GM04504 (cell line): ENCODE measurements around the gene SPIN1.

Experiments used
- DNase-seq: peaks from one replicate; pipeline ENCODE4 v3.0.0-alpha.2; 2012; ENCODE audit warnings: low read depth

Gene SPIN1

GRCh38 chr9:88498880-88499279, 110.6 kb downstream of the SPIN1 start:
- DNase-seq = no peak

GRCh38 chr9:88501086-88501485, 112.8 kb downstream of the SPIN1 start:
- no peak for DNase-seq

- no peak for DNase-seq
Observed at GRCh38 chr9:88502552-88503034, 114.3 kb downstream of the SPIN1 start.

- no peak for DNase-seq
Observed at GRCh38 chr9:88503081-88503844, 115.0 kb downstream of the SPIN1 start.

DNA sequence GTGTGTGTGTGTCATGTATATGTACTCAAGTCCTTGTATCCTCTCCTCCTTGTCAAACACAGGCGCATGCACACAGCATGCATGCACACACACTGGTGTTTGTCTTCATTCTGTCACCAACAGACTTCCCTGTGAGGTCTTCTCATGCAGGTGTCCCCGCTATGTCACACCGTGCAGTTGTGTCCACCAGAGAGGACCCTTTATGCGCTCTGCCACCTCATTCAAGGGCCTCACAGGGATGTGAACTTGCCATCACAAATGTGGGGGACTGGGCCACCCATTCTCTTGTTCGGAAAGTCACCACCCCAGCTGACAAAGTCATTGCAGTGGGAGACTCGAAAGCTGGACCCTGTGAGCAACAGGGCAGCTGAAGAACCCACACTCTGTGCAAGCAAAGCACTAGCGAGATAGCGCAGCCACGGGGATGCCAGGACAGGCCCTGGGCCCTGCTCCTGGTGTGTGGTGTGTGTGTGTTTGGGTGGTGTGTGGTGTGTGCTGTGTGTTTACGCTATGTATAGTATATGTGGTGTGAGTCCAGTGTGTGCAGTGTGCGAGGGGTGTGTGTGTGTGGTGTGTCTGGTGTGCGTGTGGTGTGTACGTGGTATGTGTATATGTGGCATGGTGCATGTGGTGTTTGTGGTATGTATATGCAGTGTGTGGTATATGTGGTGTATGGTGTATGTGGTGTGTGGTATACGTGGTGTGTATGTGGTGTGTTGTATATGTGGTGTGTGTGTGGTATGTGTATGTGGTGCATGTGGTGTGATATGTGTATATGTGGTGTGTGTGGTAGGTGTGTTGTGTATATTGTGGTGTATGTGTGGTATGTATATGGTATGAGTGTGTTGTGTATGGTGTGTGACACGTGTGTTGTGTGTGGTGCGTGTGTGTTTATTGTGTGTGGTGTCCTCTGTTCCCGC, 115.9 kb downstream of the SPIN1 start:
- DNase-seq = no peak

- DNase-seq = no peak
Observed at GRCh38 chr9:88508326-88508725, 120.1 kb downstream of the SPIN1 start.

DNA sequence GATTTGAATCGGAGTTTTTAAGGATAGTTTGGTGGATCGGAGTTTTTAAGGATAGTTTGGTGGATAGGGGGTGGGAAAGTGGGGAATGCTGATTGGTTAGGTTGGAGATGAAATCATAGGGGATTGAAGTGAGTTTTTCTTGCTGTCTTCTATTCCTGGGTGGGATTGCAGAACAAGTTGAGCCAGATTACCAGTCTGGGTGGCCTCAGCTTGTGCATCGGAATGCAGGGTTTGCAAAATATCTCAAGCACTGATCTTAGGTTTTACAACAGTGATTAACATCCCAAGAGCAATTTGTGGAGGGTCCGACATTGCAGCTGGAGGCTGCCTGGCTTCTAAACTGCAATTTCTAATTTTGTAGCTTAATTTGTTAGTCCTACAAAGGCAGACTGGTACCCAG, 123.7 kb downstream of the SPIN1 start:
- DNase-seq = no peak

GRCh38 chr9:88514247-88514646, 126.0 kb downstream of the SPIN1 start:
- DNase-seq = no peak

DNA sequence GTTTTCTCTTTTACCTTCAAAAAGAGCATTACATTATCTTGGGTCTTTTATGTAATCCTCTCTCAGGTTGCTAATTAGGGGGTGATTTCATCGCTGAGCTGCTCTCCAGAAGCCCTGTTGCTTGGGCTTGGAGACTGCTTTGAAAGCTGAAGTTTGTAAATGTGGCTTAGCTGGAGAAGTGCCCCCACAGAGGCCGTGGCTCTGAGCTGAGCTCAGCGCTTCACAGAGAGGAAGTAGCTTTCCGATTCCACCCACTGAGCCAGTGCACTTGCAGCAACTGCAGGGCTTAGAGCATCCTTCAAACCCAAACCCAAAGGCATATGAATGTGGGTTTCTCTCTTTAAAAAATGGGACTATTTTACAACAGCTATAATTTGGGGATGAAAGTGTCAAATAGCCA, 133.1 kb downstream of the SPIN1 start:
- no peak for DNase-seq

DNA sequence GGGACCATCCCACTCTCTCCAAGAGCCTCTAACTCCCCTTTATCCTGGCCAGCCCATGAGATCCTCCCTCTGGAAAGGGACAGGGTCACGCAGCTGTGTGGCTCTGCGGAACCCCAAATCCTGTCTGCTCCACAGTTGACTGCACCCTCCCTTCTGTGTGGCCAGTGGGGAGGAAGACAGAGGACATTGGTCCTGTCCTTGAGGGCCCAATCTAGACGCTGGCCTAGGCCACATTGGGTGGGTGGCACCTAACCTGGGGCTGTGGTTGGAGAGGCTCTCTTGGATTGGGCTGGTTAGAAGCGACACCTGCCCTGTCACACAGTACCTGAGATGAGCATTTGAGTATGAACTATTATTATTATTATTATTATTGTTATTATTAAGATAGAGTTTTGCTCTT, 134.1 kb downstream of the SPIN1 start:
- no peak for DNase-seq

DNA sequence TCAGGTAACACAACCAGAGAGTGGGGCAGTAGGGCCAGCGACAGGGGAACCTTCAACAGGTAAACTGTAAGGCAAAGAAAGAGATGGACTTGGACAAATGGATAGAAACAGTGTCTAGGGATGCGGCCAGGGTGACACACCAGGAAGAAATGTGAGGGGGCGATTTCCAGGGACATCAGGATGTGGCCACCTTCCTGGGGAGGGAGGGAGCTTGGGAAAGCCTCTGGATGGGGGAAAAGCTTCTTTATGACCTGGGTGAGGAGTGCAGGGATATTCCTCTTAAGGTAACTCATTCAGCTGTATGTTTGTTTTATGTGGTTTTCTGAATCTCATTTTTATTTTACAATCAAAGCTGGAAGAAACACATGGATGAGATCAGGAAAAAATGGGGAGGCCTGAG, 134.8 kb downstream of the SPIN1 start:
- no peak for DNase-seq

- DNase-seq = no peak
Observed at GRCh38 chr9:88524911-88525310, 136.7 kb downstream of the SPIN1 start.

DNA sequence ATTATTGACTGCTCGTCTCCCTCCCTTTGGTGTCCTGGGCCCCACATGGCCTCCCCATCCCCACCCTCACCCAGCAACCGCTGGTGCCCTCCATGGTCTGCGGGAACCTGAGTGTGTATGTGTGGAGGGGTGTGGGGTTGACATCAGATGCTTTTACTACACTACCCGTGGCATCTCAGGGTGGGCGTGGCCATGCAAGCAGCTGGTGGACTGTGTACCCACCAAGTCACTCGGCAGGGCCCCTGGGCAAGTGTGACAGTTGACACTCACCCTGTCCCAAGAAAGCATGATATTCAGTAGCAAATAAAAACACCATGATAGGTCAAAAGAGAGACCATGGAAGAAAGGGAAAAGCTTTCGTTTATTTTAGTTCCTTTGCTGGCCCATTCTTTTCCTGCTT, 139.4 kb downstream of the SPIN1 start:
- no peak for DNase-seq
